Parathyroid adenoma (tissue), 2 donors: ENCODE data around the gene EP400.
"Not testable (repeated sequence)": the region's sequence is repeated elsewhere in the genome, so short reads cannot be mapped to it uniquely, and the experiment has no call there.

Source experiments
- H2AFZ ChIP-seq: fragments of 300-600 bp; sonication (generic); one replicate; pipeline ENCODE4 v1.7.0; 2017; ENCODE audit warnings: antibody characterized with exemption, mild to moderate bottlenecking
- H3K27ac ChIP-seq: fragments of 300-600 bp; sonication (generic); one replicate; pipeline ENCODE4 v1.7.0; 2017
- H3K27me3 ChIP-seq: fragments of 300-600 bp; sonication (generic); one replicate; pipeline ENCODE4 v1.7.0; 2017; ENCODE audit warnings: low read length; ENCODE audit not compliant: control insufficient read depth, insufficient read depth
- H3K36me3 ChIP-seq: fragments of 300-600 bp; sonication (generic); one replicate; pipeline ENCODE4 v1.7.0; 2017; ENCODE audit warnings: low read length; ENCODE audit not compliant: control insufficient read depth, insufficient read depth
- H3K4me1 ChIP-seq: fragments of 300-600 bp; sonication (generic); one replicate; pipeline ENCODE4 v1.7.0; 2017; ENCODE audit warnings: control low read depth
- H3K4me2 ChIP-seq: fragments of 300-600 bp; sonication (generic); one replicate; pipeline ENCODE4 v1.7.0; 2017; ENCODE audit warnings: low read length
- H3K4me3 ChIP-seq: fragments of 300-600 bp; sonication (generic); one replicate; pipeline ENCODE4 v1.7.0; 2017; ENCODE audit warnings: low read depth, low read length
- H3K79me2 ChIP-seq: fragments of 300-600 bp; sonication (generic); one replicate; pipeline ENCODE4 v1.7.0; 2017; ENCODE audit warnings: control low read depth
- H3K9ac ChIP-seq: fragments of 300-600 bp; sonication (generic); one replicate; pipeline ENCODE4 v1.7.0; 2017; ENCODE audit warnings: mild to moderate bottlenecking
- H3K9me3 ChIP-seq: fragments of 300-600 bp; sonication (generic); one replicate; pipeline ENCODE4 v1.7.0; 2017; ENCODE audit warnings: low read length; ENCODE audit not compliant: control insufficient read depth
- TF ChIP-seq, protein P1 (sequence below): fragments of 300-600 bp; sonication (generic); IDR thresholded peaks from one replicate; pipeline ENCODE4 v1.7.0; 2017; ENCODE audit warnings: antibody characterized with exemption, mild to moderate bottlenecking
- donor health status: primary hyperparathyroidism.

The EP400 gene

DNA sequence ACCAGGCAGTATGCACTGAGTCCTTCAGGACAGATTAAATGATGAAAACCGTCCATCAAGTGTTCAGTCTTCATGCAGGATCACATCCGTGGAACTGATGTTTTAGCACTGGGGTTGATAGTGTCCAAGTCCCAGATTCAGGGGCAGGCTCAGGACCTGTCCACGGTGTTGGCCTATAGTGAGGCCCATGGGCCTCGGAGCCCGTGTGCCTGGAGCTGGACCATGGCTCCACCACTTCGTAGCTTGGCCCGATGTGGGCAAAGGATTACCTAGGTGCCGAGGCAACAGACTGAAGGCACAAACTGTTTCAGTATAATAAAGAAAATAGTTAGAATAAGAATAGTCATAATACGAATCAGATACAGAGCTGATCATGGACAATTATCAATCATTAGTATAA is 152.6 kb downstream of the EP400 start:
- no peak overlapping the region for H3K4me2 ChIP-seq
- TF ChIP-seq, protein P1, sequence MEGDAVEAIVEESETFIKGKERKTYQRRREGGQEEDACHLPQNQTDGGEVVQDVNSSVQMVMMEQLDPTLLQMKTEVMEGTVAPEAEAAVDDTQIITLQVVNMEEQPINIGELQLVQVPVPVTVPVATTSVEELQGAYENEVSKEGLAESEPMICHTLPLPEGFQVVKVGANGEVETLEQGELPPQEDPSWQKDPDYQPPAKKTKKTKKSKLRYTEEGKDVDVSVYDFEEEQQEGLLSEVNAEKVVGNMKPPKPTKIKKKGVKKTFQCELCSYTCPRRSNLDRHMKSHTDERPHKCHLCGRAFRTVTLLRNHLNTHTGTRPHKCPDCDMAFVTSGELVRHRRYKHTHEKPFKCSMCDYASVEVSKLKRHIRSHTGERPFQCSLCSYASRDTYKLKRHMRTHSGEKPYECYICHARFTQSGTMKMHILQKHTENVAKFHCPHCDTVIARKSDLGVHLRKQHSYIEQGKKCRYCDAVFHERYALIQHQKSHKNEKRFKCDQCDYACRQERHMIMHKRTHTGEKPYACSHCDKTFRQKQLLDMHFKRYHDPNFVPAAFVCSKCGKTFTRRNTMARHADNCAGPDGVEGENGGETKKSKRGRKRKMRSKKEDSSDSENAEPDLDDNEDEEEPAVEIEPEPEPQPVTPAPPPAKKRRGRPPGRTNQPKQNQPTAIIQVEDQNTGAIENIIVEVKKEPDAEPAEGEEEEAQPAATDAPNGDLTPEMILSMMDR, result no peak
- H2AFZ ChIP-seq, result no peak overlapping the region
- H3K4me1 ChIP-seq, result no peaks in the 10 kb centered on the region
- H3K9me3 ChIP-seq, result no peaks in the 10 kb centered on the region
- H3K27ac ChIP-seq, result no peak overlapping the region
- H3K27me3 ChIP-seq, result no peaks in the 10 kb centered on the region
- H3K4me3 ChIP-seq, result no peak overlapping the region
- H3K9ac ChIP-seq, result no peak overlapping the region
- H3K36me3 ChIP-seq, result no peaks in the 10 kb centered on the region
- no peaks in the 10 kb centered on the region for H3K79me2 ChIP-seq

DNA sequence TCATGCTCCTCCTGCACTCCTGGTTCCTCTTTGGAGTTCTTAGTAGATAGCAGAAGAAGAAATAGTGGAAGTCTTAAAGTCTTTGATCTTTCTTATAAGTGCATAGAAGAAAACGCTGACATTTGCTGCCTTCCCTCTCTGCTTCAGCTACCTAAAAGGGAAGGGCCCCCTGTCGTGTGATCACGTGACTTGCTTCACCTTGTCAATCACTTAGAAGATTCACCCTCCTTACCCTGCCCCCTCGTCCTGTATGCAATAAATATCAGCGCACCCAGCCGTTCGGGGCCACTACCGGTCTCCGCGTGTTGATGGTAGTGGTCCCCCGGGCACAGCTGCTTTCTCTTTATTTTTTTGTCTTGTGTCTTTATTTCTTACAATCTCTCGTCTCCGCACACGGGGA is 153.3 kb downstream of the EP400 start:
- not testable (repeated sequence) for H3K27ac ChIP-seq, H3K4me1 ChIP-seq, H3K9ac ChIP-seq, H3K9me3 ChIP-seq, H3K79me2 ChIP-seq, H3K4me3 ChIP-seq, H3K36me3 ChIP-seq, H2AFZ ChIP-seq, H3K4me2 ChIP-seq, H3K27me3 ChIP-seq

DNA sequence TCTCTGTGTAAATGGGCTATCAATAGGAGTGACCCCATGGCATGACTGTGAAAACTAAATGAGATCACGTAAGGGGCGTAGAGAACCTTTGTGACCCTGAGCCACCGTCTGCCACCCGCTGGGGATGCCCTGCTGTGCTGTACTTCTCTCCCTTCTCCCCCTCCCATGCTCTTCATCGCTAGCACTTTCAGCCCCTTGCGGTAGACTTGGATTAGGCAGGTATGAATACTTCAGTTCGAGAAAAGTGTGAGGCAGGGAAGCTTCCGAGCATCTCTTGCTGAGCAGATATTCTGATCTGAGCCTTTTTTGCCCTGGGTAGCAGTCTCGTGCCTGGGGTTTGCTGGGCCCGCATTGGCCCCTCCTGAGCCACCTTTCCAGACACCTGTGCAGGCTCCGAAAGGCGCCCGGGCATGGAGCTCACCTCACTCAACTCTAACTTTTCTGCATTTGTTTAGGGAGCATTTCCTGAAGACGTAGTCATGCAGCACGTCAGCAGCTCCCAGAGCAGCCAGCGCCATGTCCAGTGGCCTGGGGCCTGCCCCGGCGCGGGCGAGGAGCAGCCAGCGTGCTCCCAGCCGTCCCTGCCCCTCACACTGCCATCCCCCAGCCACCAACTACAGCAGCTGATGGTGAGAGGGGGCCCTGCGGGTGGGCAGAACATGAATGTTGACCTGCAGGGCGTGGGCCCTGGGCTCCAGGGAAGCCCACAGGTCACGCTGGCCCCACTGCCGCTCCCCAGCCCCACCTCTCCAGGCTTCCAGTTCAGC is 154.0 kb downstream of the EP400 start:
- no peak overlapping the region for H3K27ac ChIP-seq
- no peak overlapping the region for H3K4me3 ChIP-seq
- H2AFZ ChIP-seq, result no peak overlapping the region
- H3K79me2 ChIP-seq, result no peaks in the 10 kb centered on the region
- no peaks in the 10 kb centered on the region for H3K27me3 ChIP-seq
- no peaks in the 10 kb centered on the region for H3K36me3 ChIP-seq
- H3K9ac ChIP-seq, result no peak overlapping the region
- no peak overlapping the region for H3K4me2 ChIP-seq
- TF ChIP-seq, protein P1, result no peak
- no peaks in the 10 kb centered on the region for H3K4me1 ChIP-seq
- no peaks in the 10 kb centered on the region for H3K9me3 ChIP-seq

DNA sequence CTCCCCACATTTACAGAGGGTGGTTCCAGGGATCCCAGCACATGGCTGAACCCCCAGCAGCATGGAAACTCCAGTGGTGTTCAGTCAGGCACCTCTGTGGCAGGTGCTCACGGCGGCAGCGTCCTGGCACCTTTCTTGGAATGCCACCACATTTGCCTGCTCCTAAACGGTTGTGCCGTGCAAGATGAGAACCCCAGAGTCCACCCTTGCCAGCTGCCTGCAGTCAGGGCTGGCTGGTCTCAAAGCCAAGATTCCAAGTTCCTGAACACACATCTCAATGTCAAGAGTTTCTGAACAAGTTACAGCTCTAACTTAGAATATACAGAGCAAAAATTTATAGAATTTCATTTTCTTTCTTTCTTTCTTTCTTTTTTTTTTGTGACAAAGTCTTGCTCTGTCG is 155.7 kb downstream of the EP400 start:
- H3K36me3 ChIP-seq, result no peaks in the 10 kb centered on the region
- H2AFZ ChIP-seq, result no peak overlapping the region
- TF ChIP-seq, protein P1, result no peak

DNA sequence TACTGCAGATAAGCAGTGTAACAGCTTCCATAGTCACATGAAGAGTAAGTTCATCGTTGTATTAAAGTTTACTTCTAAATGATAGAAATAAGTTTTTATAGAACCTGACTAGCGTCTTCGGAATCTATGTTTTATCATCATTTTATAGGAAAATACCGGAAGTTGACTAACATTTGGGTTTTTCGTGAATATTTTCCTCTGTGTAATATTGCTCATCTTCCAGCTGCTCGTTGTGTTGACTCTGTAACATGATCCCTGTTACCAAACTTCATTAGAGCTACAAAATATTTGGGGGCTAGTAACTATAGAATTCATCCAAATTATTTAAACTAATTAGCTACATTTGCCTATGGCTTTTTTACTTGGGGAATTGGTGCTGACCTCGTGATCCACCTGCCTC is 157.2 kb downstream of the EP400 start:
- no peak overlapping the region for H2AFZ ChIP-seq
- H3K4me2 ChIP-seq, result no peak overlapping the region
- no peak overlapping the region for H3K9ac ChIP-seq
- H3K4me1 ChIP-seq, result no peaks in the 10 kb centered on the region
- TF ChIP-seq, protein P1, result no peak
- H3K9me3 ChIP-seq, result no peaks in the 10 kb centered on the region
- H3K4me3 ChIP-seq, result no peak overlapping the region
- H3K27ac ChIP-seq, result no peak overlapping the region
- no peaks in the 10 kb centered on the region for H3K79me2 ChIP-seq
- no peaks in the 10 kb centered on the region for H3K27me3 ChIP-seq
- H3K36me3 ChIP-seq, result no peaks in the 10 kb centered on the region

More for the DNA sequence above, 155.7 kb downstream of the EP400 start:
- no peak overlapping the region for H3K4me2 ChIP-seq
- H3K9ac ChIP-seq, result no peak overlapping the region
- H3K27me3 ChIP-seq, result no peaks in the 10 kb centered on the region
- H3K27ac ChIP-seq, result no peak overlapping the region
- no peaks in the 10 kb centered on the region for H3K79me2 ChIP-seq
- H3K9me3 ChIP-seq, result no peaks in the 10 kb centered on the region
- no peaks in the 10 kb centered on the region for H3K4me1 ChIP-seq
- no peak overlapping the region for H3K4me3 ChIP-seq
